C4-2B (cell line): ENCODE data around the gene SLC43A3.

Experiments
- ZFX ChIP-seq: fragments of 450-650 bp; IDR thresholded peaks from 2 replicates; pipeline ENCODE4 v1.6.1; 2017
- TF ChIP-seq, protein P1 (sequence below): fragments of 450-650 bp; conservative IDR thresholded peaks from 2 replicates; pipeline ENCODE4 v1.5.1; 2017; ENCODE audit warnings: mild to moderate bottlenecking

DNA sequence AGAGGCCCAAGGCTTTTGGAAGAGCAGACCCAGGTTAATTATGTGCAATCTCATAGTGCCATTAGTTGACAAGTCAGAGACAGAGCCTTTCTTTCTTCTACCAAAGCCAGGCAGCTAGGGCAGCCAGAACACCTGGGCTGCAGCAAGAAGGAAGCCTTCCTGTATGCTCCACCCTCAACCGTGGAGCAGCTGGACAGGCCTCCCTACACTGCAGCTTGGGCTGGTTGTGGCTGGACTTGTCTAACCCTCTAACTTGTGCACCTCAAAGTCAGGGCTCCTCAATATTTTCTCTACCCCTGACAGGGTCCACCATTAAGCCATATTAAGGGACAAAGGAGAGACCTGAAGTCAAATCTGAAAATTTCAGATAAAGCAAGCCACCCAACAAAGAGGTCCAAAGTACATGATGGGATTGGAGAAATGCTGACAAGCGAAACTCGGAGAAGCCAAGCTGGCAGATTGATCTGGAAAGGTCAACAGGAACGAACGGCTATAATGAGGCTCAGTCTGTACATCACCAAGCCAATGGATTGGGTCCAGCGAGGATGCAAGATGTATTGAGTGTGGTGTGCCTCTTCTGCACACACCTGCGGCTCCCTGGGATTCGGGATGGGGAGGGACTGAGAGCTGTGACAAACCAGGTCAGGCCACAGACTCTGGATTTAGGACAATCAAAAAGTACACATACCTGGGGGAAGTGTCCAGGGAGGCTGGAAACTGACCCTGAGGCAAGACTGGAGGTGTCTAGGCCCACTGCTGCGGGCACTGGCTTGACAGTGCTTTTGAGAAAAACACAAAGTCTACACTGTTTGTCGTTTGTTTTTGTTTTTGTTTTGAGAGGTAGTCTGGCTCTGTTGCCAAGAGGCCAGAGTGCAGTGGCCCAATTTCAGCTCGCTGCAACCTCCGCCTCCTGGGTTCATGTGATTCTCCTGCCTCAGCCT lies 11.7 kb upstream of the SLC43A3 start:
- TF ChIP-seq, protein P1, sequence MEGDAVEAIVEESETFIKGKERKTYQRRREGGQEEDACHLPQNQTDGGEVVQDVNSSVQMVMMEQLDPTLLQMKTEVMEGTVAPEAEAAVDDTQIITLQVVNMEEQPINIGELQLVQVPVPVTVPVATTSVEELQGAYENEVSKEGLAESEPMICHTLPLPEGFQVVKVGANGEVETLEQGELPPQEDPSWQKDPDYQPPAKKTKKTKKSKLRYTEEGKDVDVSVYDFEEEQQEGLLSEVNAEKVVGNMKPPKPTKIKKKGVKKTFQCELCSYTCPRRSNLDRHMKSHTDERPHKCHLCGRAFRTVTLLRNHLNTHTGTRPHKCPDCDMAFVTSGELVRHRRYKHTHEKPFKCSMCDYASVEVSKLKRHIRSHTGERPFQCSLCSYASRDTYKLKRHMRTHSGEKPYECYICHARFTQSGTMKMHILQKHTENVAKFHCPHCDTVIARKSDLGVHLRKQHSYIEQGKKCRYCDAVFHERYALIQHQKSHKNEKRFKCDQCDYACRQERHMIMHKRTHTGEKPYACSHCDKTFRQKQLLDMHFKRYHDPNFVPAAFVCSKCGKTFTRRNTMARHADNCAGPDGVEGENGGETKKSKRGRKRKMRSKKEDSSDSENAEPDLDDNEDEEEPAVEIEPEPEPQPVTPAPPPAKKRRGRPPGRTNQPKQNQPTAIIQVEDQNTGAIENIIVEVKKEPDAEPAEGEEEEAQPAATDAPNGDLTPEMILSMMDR, result no peak
- TF ChIP-seq ZFX, result no peak
